Activated CD4-positive, alpha-beta T cell treated with anti-CD3 and anti-CD28 coated beads for 1 hour (primary cell): ENCODE measurements around the gene C16orf92.

Experiments
- DNase-seq: peaks from one replicate; pipeline ENCODE4 v3.0.0-alpha.2; 2020

The C16orf92 gene

DNA sequence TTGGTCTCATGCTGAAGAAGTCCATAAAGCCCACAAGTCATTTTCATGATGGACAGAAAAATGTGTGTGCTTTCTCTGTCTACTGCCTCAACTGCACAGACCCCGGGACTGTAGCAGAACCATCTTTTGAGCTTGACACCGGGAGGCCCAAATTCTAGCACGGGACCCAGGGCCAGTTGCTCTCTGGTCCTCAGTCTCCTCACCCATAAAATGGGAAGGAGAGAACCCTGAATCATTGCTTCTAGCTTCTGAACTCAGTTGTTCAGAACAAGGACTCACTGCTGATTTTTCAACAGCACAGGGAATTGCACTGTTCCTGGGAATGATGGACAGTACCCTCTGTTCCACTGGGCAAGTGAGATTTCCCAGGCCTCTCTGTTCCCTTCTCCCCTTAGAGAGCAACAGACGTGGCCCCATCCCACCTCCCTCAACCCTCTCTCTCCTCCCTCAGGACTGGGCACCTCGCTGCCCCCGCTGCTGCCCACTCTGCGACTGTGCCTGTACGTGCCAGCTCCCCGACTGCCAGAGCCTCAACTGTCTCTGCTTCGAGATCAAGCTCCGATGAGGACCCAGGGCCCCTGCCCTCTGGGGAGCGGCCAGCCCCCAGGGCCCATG lies 40.4 kb downstream of the C16orf92 start:
- DNase-seq: no peak

DNA sequence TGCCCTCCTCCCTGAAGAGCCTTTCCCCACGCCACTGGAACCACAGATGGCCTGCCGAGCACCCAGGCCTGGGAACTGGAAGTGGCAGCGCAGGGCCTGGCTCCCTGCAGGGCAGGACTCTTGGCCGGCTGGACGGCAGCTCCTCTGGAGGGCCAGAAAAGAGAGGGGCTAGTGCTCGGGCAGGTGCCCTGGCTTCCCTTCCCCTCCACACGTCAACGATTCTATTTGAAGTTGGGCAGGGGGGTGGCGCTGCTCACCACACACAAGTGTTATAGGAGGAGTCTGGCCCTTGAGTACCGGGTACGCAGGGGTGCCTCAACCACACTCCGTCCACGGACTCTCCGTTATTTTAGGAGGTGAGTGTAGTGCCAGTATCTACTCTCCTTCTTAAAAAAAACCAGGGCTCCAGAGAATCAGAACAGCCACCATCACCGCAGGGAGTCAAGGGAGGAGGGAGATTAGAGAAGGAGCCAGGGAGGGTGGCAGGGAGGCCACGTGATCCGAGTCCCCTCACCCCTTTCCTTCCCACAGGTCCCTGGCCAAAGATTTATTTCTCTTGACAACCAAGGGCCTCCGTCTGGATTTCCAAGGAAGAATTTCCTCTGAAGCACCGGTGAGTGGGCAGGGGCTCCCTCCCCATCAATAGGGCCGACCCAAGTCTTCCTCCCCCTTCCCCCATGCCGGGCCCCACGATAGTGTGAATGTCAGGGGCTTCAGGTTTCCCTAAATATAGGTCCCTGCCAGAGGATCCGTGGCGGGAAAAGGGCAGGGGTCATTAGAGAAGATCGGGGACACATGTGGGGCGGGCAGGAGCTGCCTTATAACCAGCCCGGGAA lies 41.1 kb downstream of the C16orf92 start:
- DNase-seq: peak; percentile 63

- no peak for DNase-seq
These were observed 41.7 kb downstream of the C16orf92 start for GRCh38 chr16:30064729-30065101.

GRCh38 chr16:30065102-30065942 lies 42.3 kb downstream of the C16orf92 start, which contains the start of gene ALDOA:
TSS of gene ALDOA (plus strand) at chr16:30065760. CDS start at chr16:30066898, 1,138 bp downstream.
- peak; percentile 93 for DNase-seq

DNA sequence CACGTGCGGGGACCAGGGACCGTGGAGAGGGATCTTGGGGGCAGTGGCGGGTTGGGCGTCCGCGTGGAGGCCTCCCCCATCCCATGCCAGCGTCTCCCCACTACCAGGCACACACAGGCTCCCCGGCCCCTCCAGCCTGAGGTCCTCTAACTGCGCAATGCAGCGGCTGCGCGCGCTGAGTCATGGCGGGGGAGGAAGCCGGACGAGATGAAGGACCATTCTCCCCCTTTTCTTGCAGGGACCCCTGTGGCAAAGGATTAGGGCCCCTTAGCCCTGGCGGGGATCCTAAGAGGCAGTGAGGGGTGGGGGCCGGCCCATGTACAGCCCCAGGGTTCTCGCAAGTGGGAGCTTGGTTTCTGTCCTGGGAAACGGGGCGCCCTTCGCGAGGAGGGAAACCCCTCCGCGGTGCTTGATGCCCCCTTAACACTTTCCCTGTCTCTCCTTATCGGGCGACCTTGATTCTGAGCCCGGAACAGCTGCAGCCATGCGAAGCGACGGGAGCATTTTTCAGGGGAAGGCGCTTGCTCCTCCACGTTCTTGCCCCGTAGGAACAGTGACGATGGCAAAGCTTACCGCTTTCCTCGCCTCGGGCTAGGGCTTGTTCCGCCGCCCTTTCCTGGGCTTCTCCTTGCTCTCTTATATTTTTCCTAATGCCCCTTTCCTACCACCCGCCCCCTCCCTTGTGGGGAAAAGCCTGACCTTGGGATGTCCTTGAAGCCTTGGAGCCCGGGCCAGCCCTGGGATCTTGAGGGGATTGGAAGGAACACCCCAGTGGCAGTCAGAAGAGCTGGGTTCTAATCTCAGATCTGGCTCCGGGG lies 43.2 kb downstream of the C16orf92 start:
- DNase-seq: peak; percentile 31

- no peak for DNase-seq
These were observed 44.0 kb downstream of the C16orf92 start for GRCh38 chr16:30066761-30067583.

GRCh38 chr16:30067584-30067916 lies 44.6 kb downstream of the C16orf92 start:
- no peak for DNase-seq

- DNase-seq: no peak
These were observed 45.3 kb downstream of the C16orf92 start for GRCh38 chr16:30068333-30068732.

DNA sequence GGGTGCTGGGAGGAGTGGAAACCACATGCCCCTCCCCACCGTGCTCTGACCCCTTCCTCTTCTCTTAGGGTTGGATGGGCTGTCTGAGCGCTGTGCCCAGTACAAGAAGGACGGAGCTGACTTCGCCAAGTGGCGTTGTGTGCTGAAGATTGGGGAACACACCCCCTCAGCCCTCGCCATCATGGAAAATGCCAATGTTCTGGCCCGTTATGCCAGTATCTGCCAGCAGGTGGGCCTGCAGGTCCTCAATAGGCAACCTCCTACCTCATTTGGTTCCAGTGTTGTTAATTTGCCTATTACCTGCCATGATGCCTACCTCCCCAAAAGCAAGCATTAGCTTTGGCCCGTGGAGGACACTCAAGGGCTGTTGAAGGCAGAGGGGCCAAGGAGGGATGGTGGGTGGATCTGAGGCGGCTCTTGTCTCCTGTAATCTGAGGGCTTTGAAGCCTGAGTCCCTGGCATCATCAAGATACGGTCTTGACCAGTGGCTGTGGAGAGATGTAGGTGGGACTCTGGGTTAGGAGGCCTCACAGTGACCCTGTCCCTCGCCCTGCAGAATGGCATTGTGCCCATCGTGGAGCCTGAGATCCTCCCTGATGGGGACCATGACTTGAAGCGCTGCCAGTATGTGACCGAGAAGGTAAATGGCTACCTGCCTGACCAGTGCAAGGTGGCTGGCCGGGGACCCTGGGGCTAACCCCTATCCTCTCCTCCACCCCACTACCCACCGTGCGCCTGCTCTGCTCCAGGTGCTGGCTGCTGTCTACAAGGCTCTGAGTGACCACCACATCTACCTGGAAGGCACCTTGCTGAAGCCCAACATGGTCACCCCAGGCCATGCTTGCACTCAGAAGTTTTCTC lies 46.0 kb downstream of the C16orf92 start:
- peak; percentile 48 for DNase-seq

GRCh38 chr16:30069611-30070462 lies 46.8 kb downstream of the C16orf92 start:
- no peak for DNase-seq

DNA sequence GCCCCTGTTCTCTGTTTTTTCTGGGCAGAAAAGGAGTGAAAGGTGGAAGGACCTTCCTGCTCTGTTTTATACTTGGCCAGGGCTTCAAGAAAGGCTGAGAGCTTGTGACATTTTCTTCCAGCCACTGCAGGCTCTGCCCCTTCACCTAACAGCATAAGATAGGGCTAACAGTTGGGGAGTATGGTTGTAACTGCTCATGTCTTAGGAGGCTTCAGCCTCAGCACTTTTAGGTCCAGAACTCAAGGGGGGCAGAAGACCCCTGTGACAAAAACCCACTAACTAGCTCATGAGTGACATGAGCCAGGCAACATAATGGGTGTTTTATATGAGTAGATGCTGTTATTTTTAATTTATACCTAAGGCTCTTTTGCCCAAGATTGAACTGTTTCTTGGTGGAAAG lies 47.5 kb downstream of the C16orf92 start:
- no peak for DNase-seq
